Psoas muscle (tissue), 8 donors: ENCODE data around the gene GYS1. TPM values are rescaled to one million over a fixed set of nuclear protein-coding genes. Genes with fewer than 3 reads are reported as not detected.

Source experiments
- ATAC-seq, 4 donors: fragments of 200-7000 bp; cut with Tn5 transposase; one replicate each; pipeline ENCODE4 v1.9.1; 2020; ENCODE audit warnings: moderate library complexity in 3 of 4, mild to moderate bottlenecking in 2 of 4
- DNase-seq, 2 donors: peaks; one replicate each; pipeline ENCODE4 v3.0.0-alpha.2; 2020
- H3K27ac ChIP-seq: fragments of 200-600 bp; one replicate; pipeline ENCODE4 v1.8.0; 2022
- H3K27me3 ChIP-seq, 3 donors: fragments of 200-600 bp in 1 of 3; one replicate each; pipeline versions ENCODE4 v1.6.1 to v1.8.0; 2013 to 2022; ENCODE audit warnings: low read length in 2 of 3, mild to moderate bottlenecking in 2 of 3, moderate library complexity in 1 of 3; ENCODE audit not compliant: insufficient read depth in 3 of 3
- H3K36me3 ChIP-seq, 2 donors: fragments of 200-600 bp in 1 of 2; one replicate each; pipeline versions ENCODE4 v1.6.1 to v1.8.0; 2013 to 2022; ENCODE audit warnings: low read depth in 1 of 2, mild to moderate bottlenecking in 1 of 2, moderate library complexity in 1 of 2; ENCODE audit not compliant: insufficient read depth in 1 of 2
- H3K4me1 ChIP-seq: fragments of 200-600 bp; one replicate; pipeline ENCODE4 v1.8.0; 2022
- H3K4me3 ChIP-seq: fragments of 200-600 bp; one replicate; pipeline ENCODE4 v1.8.0; 2022; ENCODE audit warnings: mild to moderate bottlenecking
- H3K9me3 ChIP-seq: fragments of 200-600 bp; one replicate; pipeline ENCODE4 v1.8.0; 2022
- CTCF ChIP-seq: fragments of 200-600 bp; IDR thresholded peaks from one replicate; pipeline ENCODE4 v1.8.0; 2022; ENCODE audit warnings: antibody characterized with exemption
- WGBS, 3 donors: extraction: QIAGEN DNeasy Blood & Tissue Kit; methylation state at CpG; one replicate each; pipeline versions ENCODE4 v1.1.6 to v1.1.7; 2013; 5-methylcytosine and 5-hydroxymethylcytosine counted together
- intact Hi-C, 2 donors: fragments of 100-400 bp; cut with DNase I; formaldehyde crosslinking; loops; one replicate each; pipeline versions ENCODE4 v1.11.0 to v1.14.2; 2022
- polyA plus RNA-seq, 3 donors: library from polyadenylated mRNA; stranded (reverse); fragments of 200-250 nt; gene quantifications; one replicate each; pipeline ENCODE4 v1.2.3, GENCODE V29; 2013
- total RNA-seq, 4 donors: library from RNA; stranded (reverse); fragmentation: NEBNext Ultra II Directional in 2 of 4; extraction: Animal tissue kit (Norgen Biotek cat#: 25700) in 2 of 4; gene quantifications; one replicate each; pipeline versions ENCODE4 v1.2.1 to v1.2.4, GENCODE V29; 2021 to 2023
- donor health status: healthy with polysubstance abuse.
- donor health status: DM: no; HTN: no; CAD: no; lungs with moderate emphysema.
- donor health status: Bipolar disorder and iron deficiency.
- donor health status: healthy.
- donor health status: DM: yes; HTN: yes; CAD: no.
- donor health status: DM: no; HTN: no; CAD: no.
- donor health status: DM: no; HTN: no; CAD: no.
- donor health status: DM: yes; HTN: yes; CAD: no.

Gene GYS1
- total and polyA plus RNA-seq, 7 donors = 30.9 to 331 (median 147) TPM

- H3K4me1 ChIP-seq = no peaks in the 10 kb centered on the region
- H3K36me3 ChIP-seq = peaks cover 10 to 99% of the 10 kb centered on the region in 2 donors
- H3K4me3 ChIP-seq = no peak overlapping the region
- no peak for TF ChIP-seq CTCF
- no peaks in the 10 kb centered on the region for H3K9me3 ChIP-seq
- DNase-seq = no peak
- no peak overlapping the region for H3K27ac ChIP-seq
- no peak for ATAC-seq
- no peaks in the 10 kb centered on the region for H3K27me3 ChIP-seq
- intact Hi-C loops = no loop called here
- WGBS, 3 donors = 95 to 98% (median 97%) methylated on average over 22 of the region's 22 CpGs
Observed at GRCh38 chr19:49006905-49007304, 13.8 kb upstream of the GYS1 start.

- H3K27ac ChIP-seq = no peak overlapping the region
- no peaks in the 10 kb centered on the region for H3K9me3 ChIP-seq
- DNase-seq (no peak), ATAC-seq (no peak)
- peaks cover 7 to 89% of the 10 kb centered on the region in 2 donors for H3K36me3 ChIP-seq
- no peaks in the 10 kb centered on the region for H3K27me3 ChIP-seq
- no peaks in the 10 kb centered on the region for H3K4me1 ChIP-seq
- intact Hi-C loops = no loop called here
- WGBS, 3 donors = 87 to 93% (median 92%) methylated on average over 7 of the region's 7 CpGs
- no peak overlapping the region for H3K4me3 ChIP-seq
- TF ChIP-seq CTCF = no peak
Observed at GRCh38 chr19:49004964-49005614, 12.0 kb upstream of the GYS1 start.

GRCh38 chr19:49004133-49004532 lies 11.0 kb upstream of the GYS1 start:
- Histone ChIP-seq H3K27me3 (no peaks in the 10 kb centered on the region), H3K4me3 (no peak overlapping the region), H3K36me3 (peaks cover 4 to 86% of the 10 kb centered on the region in 2 donors), H3K27ac (no peak overlapping the region), H3K9me3 (no peaks in the 10 kb centered on the region), H3K4me1 (peaks cover 5% of the 10 kb centered on the region)
- no peak for DNase-seq
- 95 to 100% (median 98%) methylated on average over 15 of the region's 15 CpGs for WGBS, 3 donors
- ATAC-seq = no peak
- TF ChIP-seq CTCF = no peak
- intact Hi-C loops = no loop called here

- 56 to 61% (median 61%) methylated on average over 16 of the region's 16 CpGs for WGBS, 3 donors
- H3K4me1 ChIP-seq = peaks cover 14% of the 10 kb centered on the region
- DNase-seq = peak; percentile 56 to 78
- intact Hi-C loops = loop anchor here (5.0 to 10.0 kb wide), 3 partner anchors 68 to 205 kb away; partner anchors contain the start of genes HRC (in 1 of the 2) and TRPM4 (in 1 of the 2)
- no peaks in the 10 kb centered on the region for H3K27me3 ChIP-seq
- no peak overlapping the region for H3K4me3 ChIP-seq
- H3K9me3 ChIP-seq = no peaks in the 10 kb centered on the region
- peaks cover 0 to 43% of the 10 kb centered on the region in 2 donors for H3K36me3 ChIP-seq
- ATAC-seq = peak; percentile 47 to 75 (median 70)
- TF ChIP-seq CTCF = peak; percentile 60
- H3K27ac ChIP-seq = peak overlapping the region; percentile 16
Observed at GRCh38 chr19:48999481-49000325, 6.6 kb upstream of the GYS1 start.
